GM21381 (cell line): Measurements from ENCODE around the gene AMH.
"Not testable (repeated sequence)": the region's sequence is repeated elsewhere in the genome, so short reads cannot be mapped to it uniquely, and the experiment has no call there.

Source experiments
- ATAC-seq: cut with Tn5 transposase; IDR thresholded peaks from one replicate; pipeline ENCODE4 v1.9.1; 2021; ENCODE audit warnings: mild to moderate bottlenecking, moderate library complexity; ENCODE audit not compliant: unreplicated experiment

Gene AMH

GRCh38 chr19:2269244-2270156 lies 20.4 kb downstream of the AMH start:
- ATAC-seq: peak; percentile 60

GRCh38 chr19:2270157-2270422 lies 21.0 kb downstream of the AMH start:
- no peak for ATAC-seq

- no peak for ATAC-seq
Measured at GRCh38 chr19:2270423-2271233, 21.5 kb downstream of the AMH start.

GRCh38 chr19:2271234-2272103 lies 22.3 kb downstream of the AMH start:
- no peak for ATAC-seq

GRCh38 chr19:2273356-2274184 lies 24.4 kb downstream of the AMH start:
- ATAC-seq: peak; percentile 28

GRCh38 chr19:2274185-2274711 lies 25.1 kb downstream of the AMH start:
- no peak for ATAC-seq

GRCh38 chr19:2274931-2275535 lies 25.9 kb downstream of the AMH start:
- no peak for ATAC-seq

- ATAC-seq: no peak
Measured at GRCh38 chr19:2275588-2276428, 26.7 kb downstream of the AMH start.

- ATAC-seq: no peak
Measured at GRCh38 chr19:2276429-2276986, 27.4 kb downstream of the AMH start.

GRCh38 chr19:2277138-2277537 lies 28.0 kb downstream of the AMH start:
- no peak for ATAC-seq

- ATAC-seq: no peak
Measured at GRCh38 chr19:2278459-2279158, 29.5 kb downstream of the AMH start.

- ATAC-seq: no peak
Measured at GRCh38 chr19:2280633-2281264, 31.6 kb downstream of the AMH start.

GRCh38 chr19:2281265-2282061 lies 32.3 kb downstream of the AMH start:
- not testable (repeated sequence) for ATAC-seq

- ATAC-seq: no peak
Measured at GRCh38 chr19:2282062-2282861, 33.1 kb downstream of the AMH start, which contains the start of gene PEAK3. PEAK3 (minus strand) TSS chr19:2282175; CDS start chr19:2280931, 1,244 bp downstream.

- ATAC-seq: no peak
Measured at GRCh38 chr19:2282862-2283237, 33.7 kb downstream of the AMH start.
